SK-N-SH treated with all-trans-retinoic acid at 6 μM for 48 hours (cell line): ENCODE measurements around the gene ST3GAL3.

Experiments used
- ATAC-seq: fragments of 200-7000 bp; cut with Tn5 transposase; 3 replicates; pipeline ENCODE4 v1.9.1; 2020; ENCODE audit warnings: mild to moderate bottlenecking, moderate library complexity
- ARNTL ChIP-seq: fragments of 450-650 bp; formaldehyde crosslinking; IDR thresholded peaks from 2 replicates; pipeline ENCODE4 v1.5.0; 2020; ENCODE audit warnings: low read depth, mild to moderate bottlenecking, moderate library complexity, borderline replicate concordance
- BACH2 ChIP-seq: fragments of 250-450 bp; sonication (Bioruptor Pico); IDR thresholded peaks from 2 replicates; pipeline ENCODE4 v1.9.0; 2021; ENCODE audit warnings: mild to moderate bottlenecking, borderline replicate concordance
- CSDC2 ChIP-seq: fragments of 250-450 bp; sonication (Bioruptor Pico); IDR thresholded peaks from 2 replicates; pipeline ENCODE4 v1.5.0; 2020; ENCODE audit warnings: mild to moderate bottlenecking, moderate library complexity
- ESRRG ChIP-seq: fragments of 250-450 bp; sonication (Bioruptor Pico); IDR thresholded peaks from 2 replicates; pipeline ENCODE4 v1.6.1; 2021; ENCODE audit warnings: mild to moderate bottlenecking
- GLIS3 ChIP-seq: fragments of 250-450 bp; sonication (Bioruptor Pico); IDR thresholded peaks from 2 replicates; pipeline ENCODE4 v1.5.0; 2020; ENCODE audit warnings: mild to moderate bottlenecking, moderate library complexity
- ISL1 ChIP-seq: fragments of 250-450 bp; sonication (Bioruptor Pico); IDR thresholded peaks from 2 replicates; pipeline ENCODE4 v2.1.2; 2022; ENCODE audit warnings: mild to moderate bottlenecking, moderate library complexity
- OSR1 ChIP-seq: fragments of 250-450 bp; sonication (Bioruptor Pico); IDR thresholded peaks from 2 replicates; pipeline ENCODE4 v1.8.0; 2022; ENCODE audit warnings: moderate library complexity, mild to moderate bottlenecking, inconsistent platforms
- PPARA ChIP-seq: fragments of 250-450 bp; sonication (Bioruptor Pico); IDR thresholded peaks from 2 replicates; pipeline ENCODE4 v1.5.0; 2020; ENCODE audit warnings: mild to moderate bottlenecking, borderline replicate concordance
- RARB ChIP-seq: fragments of 250-450 bp; sonication (Bioruptor Pico); IDR thresholded peaks from 2 replicates; pipeline ENCODE4 v1.8.0; 2021; ENCODE audit warnings: mild to moderate bottlenecking, moderate library complexity
- SNAI2 ChIP-seq: fragments of 250-450 bp; sonication (Bioruptor Pico); IDR thresholded peaks from 2 replicates; pipeline ENCODE4 v1.5.0; 2020; ENCODE audit warnings: mild to moderate bottlenecking, moderate library complexity
- TCF4 ChIP-seq: fragments of 250-450 bp; sonication (Bioruptor Pico); IDR thresholded peaks from 2 replicates; pipeline ENCODE4 v1.8.0; 2021; ENCODE audit warnings: mild to moderate bottlenecking, moderate library complexity, borderline replicate concordance
- TOX ChIP-seq: fragments of 250-450 bp; sonication (Bioruptor Pico); IDR thresholded peaks from 2 replicates; pipeline ENCODE4 v1.8.0; 2021; ENCODE audit warnings: mild to moderate bottlenecking, moderate library complexity, borderline replicate concordance
- ZC3H10 ChIP-seq: fragments of 250-450 bp; sonication (Bioruptor Pico); IDR thresholded peaks from 2 replicates; pipeline ENCODE4 v1.5.1; 2021; ENCODE audit warnings: mild to moderate bottlenecking, moderate library complexity
- ZFP3 ChIP-seq: fragments of 250-450 bp; sonication (Bioruptor Pico); IDR thresholded peaks from 2 replicates; pipeline ENCODE4 v1.5.0; 2020; ENCODE audit warnings: mild to moderate bottlenecking, moderate library complexity
- ZNF565 ChIP-seq: fragments of 450-650 bp; formaldehyde crosslinking; conservative IDR thresholded peaks from 2 replicates; pipeline ENCODE4 v1.5.0; 2020; ENCODE audit warnings: low read depth, mild to moderate bottlenecking, moderate library complexity
- ZNF70 ChIP-seq: fragments of 450-650 bp; formaldehyde crosslinking; IDR thresholded peaks from 2 replicates; pipeline ENCODE4 v1.5.0; 2020; ENCODE audit warnings: mild to moderate bottlenecking, moderate library complexity
- ZNF8 ChIP-seq: fragments of 450-650 bp; formaldehyde crosslinking; IDR thresholded peaks from 2 replicates; pipeline ENCODE4 v1.5.0; 2020; ENCODE audit warnings: mild to moderate bottlenecking, moderate library complexity
- TF ChIP-seq, protein P1 (sequence below): fragments of 250-450 bp; sonication (Bioruptor Pico); IDR thresholded peaks from 2 replicates; pipeline ENCODE4 v1.8.0; 2021; ENCODE audit warnings: low read depth, mild to moderate bottlenecking, moderate library complexity, borderline replicate concordance
- TF ChIP-seq, protein P2 (sequence below): fragments of 250-450 bp; sonication (Bioruptor Pico); IDR thresholded peaks from 2 replicates; pipeline ENCODE4 v1.5.1; 2021; ENCODE audit warnings: mild to moderate bottlenecking, moderate library complexity
- TF ChIP-seq, protein P3 (sequence below): fragments of 250-450 bp; sonication (Bioruptor Pico); IDR thresholded peaks from 2 replicates; pipeline ENCODE4 v1.8.0; 2020; ENCODE audit warnings: mild to moderate bottlenecking, moderate library complexity, borderline replicate concordance
- TF ChIP-seq, protein P4 (sequence below): fragments of 250-450 bp; sonication (Bioruptor Pico); IDR thresholded peaks from 2 replicates; pipeline ENCODE4 v1.5.0; 2020; ENCODE audit warnings: mild to moderate bottlenecking, moderate library complexity
- TF ChIP-seq, protein P5 (sequence below): fragments of 250-450 bp; sonication (Bioruptor Pico); IDR thresholded peaks from 2 replicates; pipeline ENCODE4 v1.5.1; 2020; ENCODE audit warnings: low read depth, mild to moderate bottlenecking, moderate library complexity

ST3GAL3 gene

DNA sequence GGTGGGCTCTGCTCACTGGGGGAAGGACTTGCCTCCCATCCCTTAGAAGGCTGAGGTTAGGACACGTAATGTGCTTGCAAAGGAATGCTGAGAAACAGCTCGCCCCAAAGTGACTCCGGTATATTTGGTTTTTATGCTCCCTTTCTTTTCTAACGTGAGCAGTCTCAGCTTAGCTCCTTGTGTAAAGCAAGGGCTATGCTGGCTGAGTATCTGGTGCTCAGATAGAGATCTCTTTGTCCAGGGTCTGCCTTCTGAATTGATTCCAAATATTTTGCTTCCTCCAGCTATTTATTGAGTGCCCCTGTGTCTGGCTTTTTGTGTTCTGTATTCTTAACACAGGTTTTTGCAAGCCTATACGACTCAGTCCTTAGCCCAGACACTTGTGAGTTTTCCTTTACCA lies 131.7 kb downstream of the ST3GAL3 start (continued):
- TF ChIP-seq ZFP3 (CRISPR knock-in tag) (no peak), PPARA (CRISPR knock-in tag) (no peak), RARB (no peak), GLIS3 (CRISPR knock-in tag) (no peak)
- TF ChIP-seq, protein P1, sequence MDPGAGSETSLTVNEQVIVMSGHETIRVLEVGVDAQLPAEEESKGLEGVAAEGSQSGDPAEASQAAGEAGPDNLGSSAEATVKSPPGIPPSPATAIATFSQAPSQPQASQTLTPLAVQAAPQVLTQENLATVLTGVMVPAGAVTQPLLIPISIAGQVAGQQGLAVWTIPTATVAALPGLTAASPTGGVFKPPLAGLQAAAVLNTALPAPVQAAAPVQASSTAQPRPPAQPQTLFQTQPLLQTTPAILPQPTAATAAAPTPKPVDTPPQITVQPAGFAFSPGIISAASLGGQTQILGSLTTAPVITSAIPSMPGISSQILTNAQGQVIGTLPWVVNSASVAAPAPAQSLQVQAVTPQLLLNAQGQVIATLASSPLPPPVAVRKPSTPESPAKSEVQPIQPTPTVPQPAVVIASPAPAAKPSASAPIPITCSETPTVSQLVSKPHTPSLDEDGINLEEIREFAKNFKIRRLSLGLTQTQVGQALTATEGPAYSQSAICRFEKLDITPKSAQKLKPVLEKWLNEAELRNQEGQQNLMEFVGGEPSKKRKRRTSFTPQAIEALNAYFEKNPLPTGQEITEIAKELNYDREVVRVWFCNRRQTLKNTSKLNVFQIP (CRISPR knock-in tag), result no peak
- TF ChIP-seq, protein P2, sequence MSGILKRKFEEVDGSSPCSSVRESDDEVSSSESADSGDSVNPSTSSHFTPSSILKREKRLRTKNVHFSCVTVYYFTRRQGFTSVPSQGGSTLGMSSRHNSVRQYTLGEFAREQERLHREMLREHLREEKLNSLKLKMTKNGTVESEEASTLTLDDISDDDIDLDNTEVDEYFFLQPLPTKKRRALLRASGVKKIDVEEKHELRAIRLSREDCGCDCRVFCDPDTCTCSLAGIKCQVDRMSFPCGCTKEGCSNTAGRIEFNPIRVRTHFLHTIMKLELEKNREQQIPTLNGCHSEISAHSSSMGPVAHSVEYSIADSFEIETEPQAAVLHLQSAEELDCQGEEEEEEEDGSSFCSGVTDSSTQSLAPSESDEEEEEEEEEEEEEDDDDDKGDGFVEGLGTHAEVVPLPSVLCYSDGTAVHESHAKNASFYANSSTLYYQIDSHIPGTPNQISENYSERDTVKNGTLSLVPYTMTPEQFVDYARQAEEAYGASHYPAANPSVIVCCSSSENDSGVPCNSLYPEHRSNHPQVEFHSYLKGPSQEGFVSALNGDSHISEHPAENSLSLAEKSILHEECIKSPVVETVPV (CRISPR knock-in tag), result no peak

DNA sequence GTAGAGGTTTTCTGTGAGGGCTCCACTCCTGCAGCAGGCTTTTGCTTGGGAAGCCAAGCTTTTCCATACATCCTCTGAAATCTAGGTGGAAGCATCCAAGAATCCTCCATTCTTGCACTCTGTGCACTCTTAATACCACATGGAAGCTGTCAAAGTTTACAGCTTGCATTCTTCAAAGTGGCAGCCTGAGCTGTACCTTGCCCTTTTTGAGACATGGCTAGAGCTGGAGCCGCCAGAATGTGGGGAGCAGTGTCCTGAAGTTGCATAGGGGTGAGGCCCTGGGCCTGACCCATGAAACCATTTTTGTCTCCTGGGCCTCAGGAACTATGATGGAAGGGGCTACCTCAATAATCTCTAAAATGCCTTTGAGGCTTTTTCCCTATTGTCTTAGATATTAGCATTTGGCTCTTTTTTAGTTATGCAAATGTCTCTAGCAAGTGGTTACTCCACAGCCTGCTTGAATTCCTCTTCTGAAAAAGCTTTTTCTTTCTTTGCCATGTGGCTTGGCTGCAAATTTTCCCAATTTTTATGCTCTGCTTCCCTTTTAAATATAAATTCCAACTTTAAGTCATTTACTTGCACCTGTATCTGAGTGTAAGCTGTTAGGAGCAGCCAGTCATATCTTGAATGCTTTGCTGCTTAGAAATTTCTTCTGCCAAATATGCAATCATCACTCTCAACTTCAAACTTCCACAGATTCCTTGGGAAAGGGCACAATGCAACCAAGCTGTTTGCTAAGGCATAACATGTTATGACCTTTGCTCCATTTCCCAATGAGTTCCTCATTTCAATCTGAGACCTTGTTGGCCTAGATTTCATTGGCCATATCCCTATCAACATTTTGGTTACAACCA lies 134.2 kb downstream of the ST3GAL3 start:
- no peak for ATAC-seq
- TF ChIP-seq, protein P3, sequence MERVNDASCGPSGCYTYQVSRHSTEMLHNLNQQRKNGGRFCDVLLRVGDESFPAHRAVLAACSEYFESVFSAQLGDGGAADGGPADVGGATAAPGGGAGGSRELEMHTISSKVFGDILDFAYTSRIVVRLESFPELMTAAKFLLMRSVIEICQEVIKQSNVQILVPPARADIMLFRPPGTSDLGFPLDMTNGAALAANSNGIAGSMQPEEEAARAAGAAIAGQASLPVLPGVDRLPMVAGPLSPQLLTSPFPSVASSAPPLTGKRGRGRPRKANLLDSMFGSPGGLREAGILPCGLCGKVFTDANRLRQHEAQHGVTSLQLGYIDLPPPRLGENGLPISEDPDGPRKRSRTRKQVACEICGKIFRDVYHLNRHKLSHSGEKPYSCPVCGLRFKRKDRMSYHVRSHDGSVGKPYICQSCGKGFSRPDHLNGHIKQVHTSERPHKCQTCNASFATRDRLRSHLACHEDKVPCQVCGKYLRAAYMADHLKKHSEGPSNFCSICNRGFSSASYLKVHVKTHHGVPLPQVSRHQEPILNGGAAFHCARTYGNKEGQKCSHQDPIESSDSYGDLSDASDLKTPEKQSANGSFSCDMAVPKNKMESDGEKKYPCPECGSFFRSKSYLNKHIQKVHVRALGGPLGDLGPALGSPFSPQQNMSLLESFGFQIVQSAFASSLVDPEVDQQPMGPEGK (CRISPR knock-in tag), result no peak
- TF ChIP-seq ZNF70, result no peak
- TF ChIP-seq, protein P1 (CRISPR knock-in tag), result no peak
- no peak for TF ChIP-seq TOX (CRISPR knock-in tag)
- TF ChIP-seq, protein P2 (CRISPR knock-in tag), result no peak
- no peak for TF ChIP-seq ZNF8
- TF ChIP-seq ISL1 (CRISPR knock-in tag), result no peak
- no peak for TF ChIP-seq BACH2 (CRISPR knock-in tag)
- no peak for TF ChIP-seq TCF4 (CRISPR knock-in tag)
- no peak for TF ChIP-seq ZNF565
- no peak for TF ChIP-seq ZC3H10 (CRISPR knock-in tag)
- TF ChIP-seq, protein P4, sequence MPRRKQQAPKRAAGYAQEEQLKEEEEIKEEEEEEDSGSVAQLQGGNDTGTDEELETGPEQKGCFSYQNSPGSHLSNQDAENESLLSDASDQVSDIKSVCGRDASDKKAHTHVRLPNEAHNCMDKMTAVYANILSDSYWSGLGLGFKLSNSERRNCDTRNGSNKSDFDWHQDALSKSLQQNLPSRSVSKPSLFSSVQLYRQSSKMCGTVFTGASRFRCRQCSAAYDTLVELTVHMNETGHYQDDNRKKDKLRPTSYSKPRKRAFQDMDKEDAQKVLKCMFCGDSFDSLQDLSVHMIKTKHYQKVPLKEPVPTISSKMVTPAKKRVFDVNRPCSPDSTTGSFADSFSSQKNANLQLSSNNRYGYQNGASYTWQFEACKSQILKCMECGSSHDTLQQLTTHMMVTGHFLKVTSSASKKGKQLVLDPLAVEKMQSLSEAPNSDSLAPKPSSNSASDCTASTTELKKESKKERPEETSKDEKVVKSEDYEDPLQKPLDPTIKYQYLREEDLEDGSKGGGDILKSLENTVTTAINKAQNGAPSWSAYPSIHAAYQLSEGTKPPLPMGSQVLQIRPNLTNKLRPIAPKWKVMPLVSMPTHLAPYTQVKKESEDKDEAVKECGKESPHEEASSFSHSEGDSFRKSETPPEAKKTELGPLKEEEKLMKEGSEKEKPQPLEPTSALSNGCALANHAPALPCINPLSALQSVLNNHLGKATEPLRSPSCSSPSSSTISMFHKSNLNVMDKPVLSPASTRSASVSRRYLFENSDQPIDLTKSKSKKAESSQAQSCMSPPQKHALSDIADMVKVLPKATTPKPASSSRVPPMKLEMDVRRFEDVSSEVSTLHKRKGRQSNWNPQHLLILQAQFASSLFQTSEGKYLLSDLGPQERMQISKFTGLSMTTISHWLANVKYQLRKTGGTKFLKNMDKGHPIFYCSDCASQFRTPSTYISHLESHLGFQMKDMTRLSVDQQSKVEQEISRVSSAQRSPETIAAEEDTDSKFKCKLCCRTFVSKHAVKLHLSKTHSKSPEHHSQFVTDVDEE (CRISPR knock-in tag), result no peak
- no peak for TF ChIP-seq CSDC2 (CRISPR knock-in tag)
- no peak for TF ChIP-seq PPARA (CRISPR knock-in tag)
- no peak for TF ChIP-seq OSR1 (CRISPR knock-in tag)
- no peak for TF ChIP-seq RARB
- TF ChIP-seq ARNTL, result no peak
- TF ChIP-seq, protein P5, sequence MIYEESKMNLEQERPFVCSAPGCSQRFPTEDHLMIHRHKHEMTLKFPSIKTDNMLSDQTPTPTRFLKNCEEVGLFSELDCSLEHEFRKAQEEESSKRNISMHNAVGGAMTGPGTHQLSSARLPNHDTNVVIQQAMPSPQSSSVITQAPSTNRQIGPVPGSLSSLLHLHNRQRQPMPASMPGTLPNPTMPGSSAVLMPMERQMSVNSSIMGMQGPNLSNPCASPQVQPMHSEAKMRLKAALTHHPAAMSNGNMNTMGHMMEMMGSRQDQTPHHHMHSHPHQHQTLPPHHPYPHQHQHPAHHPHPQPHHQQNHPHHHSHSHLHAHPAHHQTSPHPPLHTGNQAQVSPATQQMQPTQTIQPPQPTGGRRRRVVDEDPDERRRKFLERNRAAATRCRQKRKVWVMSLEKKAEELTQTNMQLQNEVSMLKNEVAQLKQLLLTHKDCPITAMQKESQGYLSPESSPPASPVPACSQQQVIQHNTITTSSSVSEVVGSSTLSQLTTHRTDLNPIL (CRISPR knock-in tag), result no peak
- TF ChIP-seq ESRRG (CRISPR knock-in tag), result no peak
- no peak for TF ChIP-seq SNAI2 (CRISPR knock-in tag)
- TF ChIP-seq, all 23 proteins: peak for 0
